HepG2 (cell line): ENCODE measurements around the gene SLC9A5. TPM values are rescaled to one million over a fixed set of nuclear protein-coding genes. Genes with fewer than 3 reads are reported as not detected.

ENCODE experiments used
- AKNA ChIP-seq: sonication (generic); formaldehyde crosslinking; IDR thresholded peaks from 2 replicates; pipeline ENCODE4 v1.4.0; 2020; ENCODE audit warnings: missing genetic modification reagents, borderline replicate concordance
- ASH2L ChIP-seq: fragments of 300-600, 200-600 bp; sonication (generic); IDR thresholded peaks from 2 replicates; pipeline ENCODE4 v1.7.0; 2017; ENCODE audit warnings: low read depth, mild to moderate bottlenecking, moderate library complexity, mixed read lengths, low read length; ENCODE audit not compliant: insufficient read length
- ATF7-NPFF ChIP-seq: sonication (generic); formaldehyde crosslinking; IDR thresholded peaks from 2 replicates; pipeline ENCODE4 v1.8.1; 2023; ENCODE audit warnings: mild to moderate bottlenecking, low read depth, missing genetic modification reagents, moderate library complexity
- FOXJ3 ChIP-seq: sonication (generic); formaldehyde crosslinking; IDR thresholded peaks from 2 replicates; pipeline ENCODE4 v1.4.0; 2020; ENCODE audit warnings: missing genetic modification reagents, mild to moderate bottlenecking, borderline replicate concordance
- HES4 ChIP-seq: sonication (generic); formaldehyde crosslinking; IDR thresholded peaks from 2 replicates; pipeline ENCODE4 v1.9.0; 2021; ENCODE audit warnings: mild to moderate bottlenecking, missing genetic modification reagents, borderline replicate concordance
- KIAA2018 ChIP-seq: sonication (generic); formaldehyde crosslinking; IDR thresholded peaks from 2 replicates; pipeline ENCODE4 v1.5.0; 2020; ENCODE audit warnings: mild to moderate bottlenecking, missing genetic modification reagents, borderline replicate concordance
- KLF12 ChIP-seq: sonication (generic); formaldehyde crosslinking; IDR thresholded peaks from 2 replicates; pipeline ENCODE4 v1.4.0; 2020; ENCODE audit warnings: missing genetic modification reagents, borderline replicate concordance
- NCOA5 ChIP-seq: sonication (generic); formaldehyde crosslinking; IDR thresholded peaks from 2 replicates; pipeline ENCODE4 v1.4.0; 2020; ENCODE audit warnings: missing genetic modification reagents
- PHF8 ChIP-seq: sonication (generic); formaldehyde crosslinking; IDR thresholded peaks from 2 replicates; pipeline ENCODE4 v1.5.0; 2020; ENCODE audit warnings: missing genetic modification reagents
- SNRNP70 ChIP-seq: fragments of 200-400 bp; formaldehyde crosslinking; IDR thresholded peaks from 2 replicates; pipeline ENCODE4 v1.6.1; 2017; ENCODE audit warnings: mild to moderate bottlenecking, low read depth, low read length, moderate library complexity
- TCF12 ChIP-seq, 2 experiments: fragments of 450-650 bp in 1 of 2; sonication (generic) in 1 of 2; formaldehyde crosslinking in 1 of 2; IDR thresholded peaks; 2 replicates each; pipeline versions ENCODE4 v1.6.1 to v1.8.0; 2017 to 2022; ENCODE audit warnings: antibody characterized with exemption in 1 of 2, mild to moderate bottlenecking in 1 of 2, missing genetic modification reagents in 1 of 2, moderate library complexity in 1 of 2
- ZFP41 ChIP-seq: sonication (generic); formaldehyde crosslinking; IDR thresholded peaks from 2 replicates; pipeline ENCODE4 v1.4.0; 2020; ENCODE audit warnings: mild to moderate bottlenecking, missing genetic modification reagents, borderline replicate concordance
- ZNF10 ChIP-seq: sonication (generic); formaldehyde crosslinking; IDR thresholded peaks from 2 replicates; pipeline ENCODE4 v1.4.0; 2020; ENCODE audit warnings: mild to moderate bottlenecking, low read depth, missing genetic modification reagents, borderline replicate concordance
- ZNF160 ChIP-seq: sonication (generic); formaldehyde crosslinking; IDR thresholded peaks from 2 replicates; pipeline ENCODE4 v1.8.0; 2022; ENCODE audit warnings: mild to moderate bottlenecking, inconsistent platforms, missing genetic modification reagents
- ZNF335 ChIP-seq: sonication (generic); formaldehyde crosslinking; IDR thresholded peaks from 2 replicates; pipeline ENCODE4 v1.4.0; 2020; ENCODE audit warnings: missing genetic modification reagents
- ZNF572 ChIP-seq: sonication (generic); formaldehyde crosslinking; IDR thresholded peaks from 2 replicates; pipeline ENCODE4 v1.5.1; 2020; ENCODE audit warnings: mild to moderate bottlenecking, missing genetic modification reagents
- polyA plus RNA-seq, 8 experiments: library from polyadenylated mRNA; depleted of rRNA in 3 of 8; stranded (reverse) in 7 of 8; unstranded in 1 of 8; fragments of >200 nt; fragmentation: Illumina TruSeq in 4 of 8; extraction: Trizol in 4 of 8; gene quantifications; 2 replicates each; pipeline versions ENCODE4 v1.2.1 to v1.2.3, GENCODE V29; 2011 to 2016; ENCODE audit warnings: low read depth in 4 of 8, missing spikeins in 1 of 8, mixed read lengths in 1 of 8; ENCODE audit not compliant: insufficient read depth in 1 of 8
- total RNA-seq, 5 experiments: library from RNA; depleted of rRNA; stranded (reverse); fragments of >200 nt; fragmentation: Illumina TruSeq; extraction: Trizol; gene quantifications; 2 replicates each; pipeline ENCODE4 v1.2.3, GENCODE V29; 2016; ENCODE audit warnings: low read depth in 1 of 5

The SLC9A5 gene
- total and polyA plus RNA-seq, 2 of the 13 experiments (the other 11 are each of a cell fraction or from before 2014, with no cell fraction given), result 0.58 to 1.4 TPM

GRCh38 chr16:67246081-67246755 lies 2.6 kb upstream of the SLC9A5 start (continued):
- TF ChIP-seq HES4 (no peak), FOXJ3 (peak; percentile 85; the same call in 1 of the 2 replicates), ASH2L (peak; percentile 76), KIAA2018 (CRISPR knock-in tag) (no peak), SNRNP70 (no peak), ATF7-NPFF (CRISPR knock-in tag) (peak; percentile 90), ZNF572 (CRISPR knock-in tag) (no peak; the same call in 1 of the 2 replicates), TCF12 (IDR thresholded peaks at IDR 0.05) (no peak), TCF12 (CRISPR knock-in tag; IDR thresholded peaks at IDR 0.05) (peak; percentile 50), ZNF335 (CRISPR knock-in tag) (no peak; the same call in none of the 2 replicates), NCOA5 (CRISPR knock-in tag) (no peak), PHF8 (peak; percentile 86), ZNF160 (CRISPR knock-in tag) (peak; percentile 84; the same call in 1 of the 2 replicates), AKNA (CRISPR knock-in tag) (peak; percentile 56; the same call in 1 of the 2 replicates), ZFP41 (CRISPR knock-in tag) (no peak), ZNF10 (CRISPR knock-in tag) (no peak), KLF12 (CRISPR knock-in tag) (peak; percentile 92)
